ENCODE measurements around the gene NUP98.

- TF ChIP-seq FOXA1 (IDR thresholded peaks at IDR 0.05) (no peak), PKNOX1 (IDR thresholded peaks at IDR 0.05) (no peak), L3MBTL2 (conservative IDR thresholded peaks at IDR 0.05) (no peak), NFRKB (IDR thresholded peaks at IDR 0.05) (no peak)
These were observed 32.7 kb upstream of the NUP98 start for GRCh38 chr11:3830088-3830487.

Measured in HEK293T (cell line).